Posterior vena cava (tissue), 2 donors: ENCODE results near the gene RPL18. TPM values are rescaled to one million over a fixed set of nuclear protein-coding genes. Genes with fewer than 3 reads are reported as not detected.
"Not testable (repeated sequence)": the region's sequence is repeated elsewhere in the genome, so short reads cannot be mapped to it uniquely, and the experiment has no call there.

ENCODE experiments used
- DNase-seq: peaks from one replicate; pipeline ENCODE4 v3.0.0-alpha.2; 2020; ENCODE audit warnings: low spot score
- intact Hi-C, 2 donors: fragments of 100-400 bp; cut with DNase I; formaldehyde crosslinking; loops; one replicate each; pipeline versions ENCODE4 v1.14.1 to v1.14.2; 2022 to 2023
- total RNA-seq, 2 donors: library from RNA; stranded (reverse); fragmentation: NEBNext Ultra II Directional; extraction: Animal tissue kit (Norgen Biotek cat#: 25700); gene quantifications; one replicate each; pipeline ENCODE4 v1.2.1, GENCODE V29; 2021
- donor health status: DM: yes; HTN: yes; CAD: no.
- donor health status: DM: yes; HTN: yes; CAD: no.

RPL18 gene
- total RNA-seq, 2 donors from 2014 or later: 746 to 777 TPM

DNA sequence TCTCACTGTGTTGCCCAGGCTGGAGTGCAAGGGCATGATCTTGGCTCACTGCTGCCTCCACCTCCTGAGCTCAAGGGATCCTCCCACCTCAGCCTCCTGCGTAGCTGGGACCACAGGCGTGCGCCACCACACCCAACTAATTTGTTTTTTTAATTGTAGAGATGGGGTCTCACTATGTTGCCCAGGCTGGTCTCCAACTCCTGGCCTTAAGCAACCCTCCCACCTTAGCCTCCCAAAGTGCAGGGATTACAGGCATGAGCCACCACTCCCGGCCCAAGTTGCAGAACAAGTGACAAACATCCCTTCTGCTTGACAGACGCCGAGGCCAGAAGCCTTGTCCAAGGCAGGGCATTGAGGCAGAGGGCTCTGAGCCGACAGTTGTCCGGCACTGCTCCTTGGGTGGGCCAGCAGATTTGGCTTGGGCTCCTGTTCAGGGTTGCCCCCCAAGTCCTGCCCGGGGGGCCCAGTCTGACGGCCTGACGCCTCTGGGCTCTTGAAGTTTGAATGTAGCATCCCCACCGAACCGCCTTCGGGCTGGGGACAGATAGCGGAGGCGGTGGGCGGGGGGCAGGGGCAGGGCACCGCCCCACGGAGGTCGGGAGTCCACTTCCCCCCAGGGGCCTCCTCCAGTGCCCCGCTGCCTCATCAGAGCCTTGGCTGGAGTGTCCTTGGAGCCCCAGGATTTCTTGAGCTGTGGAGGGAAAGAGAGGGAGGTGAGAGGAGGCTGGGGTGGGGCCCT lies 18.1 kb downstream of the RPL18 start:
- intact Hi-C loops: no loop called here
- DNase-seq: no peak

DNA sequence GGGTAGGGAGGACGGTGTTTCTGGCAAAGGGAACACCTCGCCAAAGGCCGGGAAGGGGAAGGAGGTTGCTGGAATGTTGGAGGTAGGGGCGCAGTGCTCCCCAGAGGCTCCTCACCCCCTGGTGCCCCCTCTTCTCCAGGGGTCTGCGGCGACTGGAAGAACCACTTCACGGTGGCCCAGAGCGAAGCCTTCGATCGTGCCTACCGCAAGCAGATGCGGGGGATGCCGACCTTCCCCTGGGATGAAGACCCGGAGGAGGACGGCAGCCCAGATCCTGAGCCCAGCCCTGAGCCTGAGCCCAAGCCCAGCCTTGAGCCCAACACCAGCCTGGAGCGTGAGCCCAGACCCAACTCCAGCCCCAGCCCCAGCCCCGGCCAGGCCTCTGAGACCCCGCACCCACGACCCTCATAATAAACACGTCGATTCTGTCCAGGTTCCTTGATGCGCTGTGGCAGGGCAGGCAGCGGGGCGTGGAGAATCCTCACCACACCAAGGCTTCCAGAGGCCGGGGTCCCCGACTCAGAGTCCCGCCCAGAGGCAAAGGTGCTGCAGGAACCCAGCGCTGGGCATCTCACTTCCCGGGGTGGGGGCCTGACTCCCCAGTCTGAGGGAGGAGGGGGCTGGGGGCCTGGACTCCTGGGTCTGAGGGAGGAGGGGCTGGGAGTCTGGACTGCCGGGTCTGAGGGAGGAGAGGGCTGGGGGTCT lies 19.8 kb downstream of the RPL18 start:
- DNase-seq: no peak
- intact Hi-C loops: no loop called here

GRCh38 chr19:48596679-48597465 lies 22.1 kb downstream of the RPL18 start:
- intact Hi-C loops: no loop called here

DNA sequence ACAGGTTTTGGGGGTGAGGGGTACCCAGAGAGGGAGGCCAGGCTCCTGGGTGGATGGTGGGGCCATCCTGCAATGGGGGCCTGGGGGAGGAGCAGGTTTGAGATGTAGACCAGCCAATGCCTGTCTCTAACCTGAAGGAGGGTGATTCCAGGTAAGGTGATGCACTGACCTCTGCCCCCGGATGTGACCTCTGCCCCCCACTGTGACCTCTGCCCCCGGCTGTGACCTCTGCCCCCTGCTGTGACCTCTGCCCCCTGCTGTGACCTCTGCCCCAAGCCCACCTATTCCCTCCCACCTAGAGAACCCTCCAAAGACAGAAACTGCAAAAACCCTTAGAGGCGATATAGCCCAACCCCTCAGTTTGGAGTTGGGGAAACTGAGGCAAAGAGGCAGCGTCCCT lies 22.7 kb downstream of the RPL18 start:
- intact Hi-C loops: no loop called here
- DNase-seq: no peak

More at GRCh38 chr19:48596679-48597465, 22.1 kb downstream of the RPL18 start:
- no peak for DNase-seq

DNA sequence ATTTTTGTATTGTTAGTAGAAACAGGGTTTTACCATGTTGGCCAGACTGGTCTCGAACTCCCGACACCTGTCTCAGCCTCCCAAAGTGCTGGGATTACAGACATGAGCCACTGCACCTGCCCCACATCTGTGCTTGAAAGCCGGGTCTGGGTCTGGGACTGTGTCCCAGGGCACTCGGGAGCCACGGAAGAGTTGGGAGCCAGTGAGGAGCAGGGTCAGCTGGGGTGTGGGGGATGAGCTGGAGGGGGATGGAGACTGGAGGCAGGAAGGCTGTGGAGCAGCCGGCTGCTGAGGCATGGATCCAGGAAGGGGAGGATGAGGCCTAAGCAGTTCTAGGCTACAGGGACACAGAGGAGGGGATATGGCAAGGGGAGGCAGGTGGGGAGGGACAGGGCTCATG lies 23.1 kb downstream of the RPL18 start:
- intact Hi-C loops: no loop called here
- no peak for DNase-seq

DNA sequence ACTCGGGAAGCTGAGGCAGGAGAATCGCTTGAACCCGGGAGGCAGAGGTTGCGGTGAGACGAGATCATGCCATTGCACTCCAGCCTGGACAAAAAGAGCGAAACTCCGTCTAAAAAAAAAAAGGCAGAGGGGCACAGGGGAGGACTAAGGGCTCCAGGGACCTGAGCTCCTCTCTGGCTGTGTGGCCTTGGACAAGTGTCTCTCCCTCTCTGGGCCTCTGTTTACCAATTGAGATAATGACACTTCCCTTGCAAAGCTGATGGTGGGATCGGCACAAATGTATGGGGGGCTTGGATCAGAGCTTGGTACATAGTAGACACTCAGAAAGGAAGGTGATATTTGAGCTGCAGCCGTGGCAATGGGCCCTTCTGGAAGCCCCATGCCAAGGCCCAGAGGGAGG lies 23.8 kb downstream of the RPL18 start:
- intact Hi-C loops: no loop called here

DNA sequence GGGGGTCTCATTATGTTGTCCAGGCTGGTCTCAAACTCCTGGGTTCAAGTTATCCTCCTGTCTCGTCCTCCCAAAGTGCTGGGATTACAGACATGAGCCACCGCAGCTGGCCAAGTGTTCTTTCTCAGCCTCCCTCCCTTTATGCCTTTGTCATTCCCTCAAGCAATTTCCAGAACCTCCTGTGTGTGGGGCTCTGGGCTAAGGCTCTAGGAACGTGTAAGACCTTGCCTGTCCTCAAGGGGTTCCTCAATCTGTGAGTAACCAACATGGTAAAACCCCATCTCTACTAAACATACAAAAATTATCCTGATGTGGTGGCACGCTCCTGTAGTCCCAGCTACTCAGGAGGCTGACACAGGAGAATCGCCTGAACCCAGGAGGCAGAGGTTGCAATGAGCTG lies 28.0 kb downstream of the RPL18 start:
- intact Hi-C loops: loop anchor here in 1 of 2 donors (2.0 kb wide), 1 partner anchor 24 kb away; no protein-coding TSS in a partner anchor
- DNase-seq: no peak

More for the DNA sequence above, 23.8 kb downstream of the RPL18 start:
- no peak for DNase-seq

GRCh38 chr19:48588670-48589401 lies 30.1 kb downstream of the RPL18 start:
- intact Hi-C loops: loop anchor here (5.0 to 10.0 kb wide), 3 partner anchors 94 to 274 kb away; no protein-coding TSS in a partner anchor
- peak; percentile 98 for DNase-seq

GRCh38 chr19:48587387-48587786 lies 31.6 kb downstream of the RPL18 start:
- no peak for DNase-seq
- intact Hi-C loops: loop anchor here (5.0 to 10.0 kb wide), 3 partner anchors 93 to 273 kb away; no protein-coding TSS in a partner anchor

GRCh38 chr19:48582168-48582567 lies 36.8 kb downstream of the RPL18 start:
- intact Hi-C loops: loop anchor here (5.0 to 10.0 kb wide), 3 partner anchors 80 to 267 kb away; no protein-coding TSS in a partner anchor
- DNase-seq: no peak

GRCh38 chr19:48578891-48579290 lies 40.1 kb downstream of the RPL18 start:
- intact Hi-C loops: no loop called here
- DNase-seq: no peak

- intact Hi-C loops: not testable (repeated sequence)
Measured at GRCh38 chr19:48577908-48578307, 41.1 kb downstream of the RPL18 start.

GRCh38 chr19:48575931-48576622 lies 42.9 kb downstream of the RPL18 start:
- no peak for DNase-seq
- intact Hi-C loops: no loop called here

More at GRCh38 chr19:48577908-48578307, 41.1 kb downstream of the RPL18 start:
- not testable (repeated sequence) for DNase-seq

DNA sequence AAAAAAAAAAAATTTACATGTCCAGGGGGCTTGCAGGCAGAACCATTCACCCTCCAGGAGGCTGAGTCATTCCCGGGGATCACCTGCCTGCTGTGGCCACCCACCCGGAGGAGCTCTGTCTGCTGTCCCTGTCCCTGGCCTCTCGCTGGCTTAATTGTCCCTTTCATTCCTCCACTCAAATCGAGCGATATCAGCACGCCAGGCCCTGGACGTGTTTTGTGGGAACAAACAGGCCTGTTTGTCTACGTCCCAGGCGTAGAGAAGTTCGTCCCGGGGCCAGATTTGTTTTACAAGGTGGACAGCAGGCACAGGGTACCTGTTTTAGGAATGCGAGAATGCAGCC lies 45.8 kb downstream of the RPL18 start:
- DNase-seq: no peak
- intact Hi-C loops: no loop called here

DNA sequence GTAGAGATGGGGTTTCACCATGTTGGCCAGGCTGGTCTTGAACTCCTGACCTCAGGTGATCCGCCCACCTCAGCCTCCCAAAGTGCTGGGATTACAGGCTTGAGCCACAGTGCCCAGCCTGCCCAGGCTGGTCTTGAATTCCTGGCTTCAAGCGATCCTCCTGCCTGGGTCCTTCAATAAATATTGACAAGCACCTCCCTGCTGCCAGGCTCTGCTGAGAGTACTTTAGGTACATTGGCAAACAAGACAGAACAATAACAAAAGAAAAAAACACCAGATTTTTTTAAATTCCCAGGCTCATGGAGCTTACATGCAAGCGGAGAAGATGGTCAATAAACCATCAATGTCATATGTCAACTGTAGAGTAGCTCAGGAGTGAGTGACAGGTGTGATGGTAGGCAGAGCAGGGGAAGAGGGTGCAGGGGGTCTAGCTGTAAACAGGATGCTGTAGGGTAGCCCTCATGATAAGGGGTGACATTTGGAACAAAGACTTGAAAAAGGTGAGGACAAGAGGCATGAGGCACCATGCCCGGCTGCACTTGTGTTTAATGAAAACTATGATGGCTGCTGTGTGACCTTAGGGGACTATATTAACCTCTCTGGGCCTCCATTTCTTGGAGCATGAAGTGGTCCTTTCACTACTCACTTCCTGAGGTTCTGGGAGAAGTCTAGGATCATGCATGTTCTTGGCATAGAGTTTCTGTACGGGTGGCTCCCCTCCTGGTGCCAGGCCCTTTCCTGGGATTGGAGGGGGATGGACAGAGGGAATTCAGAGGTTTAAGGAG lies 47.4 kb downstream of the RPL18 start:
- intact Hi-C loops: no loop called here
- no peak for DNase-seq

DNA sequence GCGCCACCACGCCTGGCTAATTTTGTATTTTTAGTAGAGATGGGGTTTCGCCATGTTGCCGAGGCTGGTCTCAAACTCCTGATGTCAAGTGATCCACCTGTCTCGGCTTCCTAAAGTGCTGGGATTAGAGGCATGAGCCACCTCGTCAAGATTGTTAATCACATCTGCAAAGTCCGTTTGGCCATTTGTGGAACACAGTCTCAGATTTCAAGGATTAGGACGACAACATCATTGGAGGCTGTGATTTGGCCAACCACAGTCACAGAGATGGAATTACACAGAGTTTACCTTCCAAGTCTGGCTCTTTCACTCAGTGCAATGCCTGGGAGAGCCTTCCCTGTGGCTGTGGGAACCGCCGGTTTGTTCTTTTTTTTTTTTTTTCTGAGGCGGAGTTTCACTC lies 49.2 kb downstream of the RPL18 start:
- DNase-seq: no peak
- intact Hi-C loops: no loop called here

DNA sequence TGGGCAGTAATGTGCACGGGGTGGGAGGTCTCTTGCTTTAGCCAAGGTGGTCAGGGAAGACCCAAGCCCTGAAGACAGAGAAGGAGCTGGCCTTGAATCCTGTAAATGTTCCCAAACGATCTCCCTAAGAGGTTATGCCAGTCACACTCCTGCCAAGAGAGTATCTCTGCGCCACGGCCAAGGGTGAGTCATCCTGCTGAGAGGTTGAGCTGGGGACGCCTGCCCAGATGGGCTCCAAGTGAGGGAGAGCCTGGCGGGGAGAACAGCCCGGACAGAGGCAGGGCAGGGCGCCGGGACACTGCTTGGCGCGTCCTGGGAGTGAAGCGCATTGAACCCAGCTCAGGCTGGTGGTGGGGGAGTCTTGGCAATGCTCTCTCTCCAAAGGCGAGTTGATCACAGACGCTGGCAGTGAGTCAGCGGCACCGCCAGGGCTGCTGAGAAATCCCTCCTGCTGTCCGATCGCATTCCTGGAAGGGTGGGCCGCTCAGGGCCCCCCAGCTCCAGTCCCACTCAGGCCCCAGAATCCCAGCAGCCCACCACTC lies 50.6 kb downstream of the RPL18 start:
- intact Hi-C loops: no loop called here
- peak; percentile 96 for DNase-seq
